ENCODE results near the gene PEBP1. TPM values are rescaled to one million over a fixed set of nuclear protein-coding genes. Genes with fewer than 3 reads are reported as not detected.

Gene PEBP1
- polyA plus RNA-seq, 1 donor from 2014 or later, result 702 TPM

DNA sequence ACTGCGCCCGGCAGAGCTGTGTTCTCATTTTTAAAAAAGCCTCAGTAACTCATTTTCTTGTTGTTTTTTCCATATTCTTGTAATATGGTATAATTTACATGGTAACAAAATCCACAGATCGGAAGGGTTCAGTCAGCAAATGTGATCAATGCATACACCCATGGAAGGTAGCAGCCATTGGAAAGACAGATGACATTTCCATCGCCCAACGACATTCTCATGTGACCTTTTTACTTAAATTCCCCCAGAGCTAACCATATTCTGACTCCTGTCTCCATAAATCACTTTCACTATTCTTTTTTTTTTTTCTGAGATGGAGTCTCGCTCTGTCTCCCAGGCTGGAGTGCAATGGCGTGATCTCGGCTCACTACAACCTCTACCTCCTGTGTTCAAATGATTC lies 4.9 kb downstream of the PEBP1 start:
- H3K9me3 ChIP-seq (ENCODE audit: low read length), result no peaks in the 10 kb centered on the region

DNA sequence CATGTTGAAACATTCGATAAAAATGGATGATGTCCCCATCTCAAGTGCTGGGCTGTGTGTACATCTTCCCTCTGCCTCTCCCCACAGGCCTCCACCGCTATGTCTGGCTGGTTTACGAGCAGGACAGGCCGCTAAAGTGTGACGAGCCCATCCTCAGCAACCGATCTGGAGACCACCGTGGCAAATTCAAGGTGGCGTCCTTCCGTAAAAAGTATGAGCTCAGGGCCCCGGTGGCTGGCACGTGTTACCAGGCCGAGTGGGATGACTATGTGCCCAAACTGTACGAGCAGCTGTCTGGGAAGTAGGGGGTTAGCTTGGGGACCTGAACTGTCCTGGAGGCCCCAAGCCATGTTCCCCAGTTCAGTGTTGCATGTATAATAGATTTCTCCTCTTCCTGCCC lies 8.6 kb downstream of the PEBP1 start:
- Histone ChIP-seq H3K27ac (ENCODE audit: low read length) (no peak overlapping the region), H3K9me2 (ENCODE audit: insufficient read depth, low read length) (no peaks in the 10 kb centered on the region), H3K36me3 (ENCODE audit: insufficient read depth, low read length) (peaks cover 5% of the 10 kb centered on the region), H3K4me2 (ENCODE audit: low read length) (no peak overlapping the region), H3F3A (ENCODE audit: insufficient read depth, low read length, poor library complexity, severe bottlenecking) (no peaks in the 10 kb centered on the region), H3K4me3 (ENCODE audit: low read length) (no peak overlapping the region), H3K27me3 (ENCODE audit: insufficient read depth, low read depth, low read length) (no peaks in the 10 kb centered on the region), H3K79me2 (replicated peaks; ENCODE audit: insufficient read depth, low read length) (no peaks in the 10 kb centered on the region), H2AFZ (ENCODE audit: low read depth, low read length) (no peak overlapping the region), H4K20me1 (ENCODE audit: insufficient read depth) (no peaks in the 10 kb centered on the region), H3K9ac (ENCODE audit: low read length) (no peak overlapping the region), H3K9me3 (ENCODE audit: low read length) (no peaks in the 10 kb centered on the region)
- TF ChIP-seq MXI1 (conservative IDR thresholded peaks at IDR 0.05; ENCODE audit: poor library complexity, severe bottlenecking) (no peak), EP300 (conservative IDR thresholded peaks at IDR 0.05; ENCODE audit: poor library complexity, severe bottlenecking) (no peak), SMC3 (conservative IDR thresholded peaks at IDR 0.05; ENCODE audit: poor library complexity) (no peak), RAD21 (conservative IDR thresholded peaks at IDR 0.05) (no peak), EZH2 (IDR thresholded peaks at IDR 0.05; ENCODE audit: borderline replicate concordance, insufficient read depth, low read length, poor library complexity, severe bottlenecking) (no peak), POLR2AphosphoS5 (IDR thresholded peaks at IDR 0.05) (no peak)
- TF ChIP-seq, protein P1, sequence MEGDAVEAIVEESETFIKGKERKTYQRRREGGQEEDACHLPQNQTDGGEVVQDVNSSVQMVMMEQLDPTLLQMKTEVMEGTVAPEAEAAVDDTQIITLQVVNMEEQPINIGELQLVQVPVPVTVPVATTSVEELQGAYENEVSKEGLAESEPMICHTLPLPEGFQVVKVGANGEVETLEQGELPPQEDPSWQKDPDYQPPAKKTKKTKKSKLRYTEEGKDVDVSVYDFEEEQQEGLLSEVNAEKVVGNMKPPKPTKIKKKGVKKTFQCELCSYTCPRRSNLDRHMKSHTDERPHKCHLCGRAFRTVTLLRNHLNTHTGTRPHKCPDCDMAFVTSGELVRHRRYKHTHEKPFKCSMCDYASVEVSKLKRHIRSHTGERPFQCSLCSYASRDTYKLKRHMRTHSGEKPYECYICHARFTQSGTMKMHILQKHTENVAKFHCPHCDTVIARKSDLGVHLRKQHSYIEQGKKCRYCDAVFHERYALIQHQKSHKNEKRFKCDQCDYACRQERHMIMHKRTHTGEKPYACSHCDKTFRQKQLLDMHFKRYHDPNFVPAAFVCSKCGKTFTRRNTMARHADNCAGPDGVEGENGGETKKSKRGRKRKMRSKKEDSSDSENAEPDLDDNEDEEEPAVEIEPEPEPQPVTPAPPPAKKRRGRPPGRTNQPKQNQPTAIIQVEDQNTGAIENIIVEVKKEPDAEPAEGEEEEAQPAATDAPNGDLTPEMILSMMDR (IDR thresholded peaks at IDR 0.05; ENCODE audit: poor library complexity, severe bottlenecking), result no peak

More for the DNA sequence above, 4.9 kb downstream of the PEBP1 start:
- no peak for TF ChIP-seq MXI1 (conservative IDR thresholded peaks at IDR 0.05; ENCODE audit: poor library complexity, severe bottlenecking)
- no peak for TF ChIP-seq EZH2 (IDR thresholded peaks at IDR 0.05; ENCODE audit: borderline replicate concordance, insufficient read depth, low read length, poor library complexity, severe bottlenecking)
- no peak for TF ChIP-seq RAD21 (conservative IDR thresholded peaks at IDR 0.05)
- no peak for TF ChIP-seq TAF1 (IDR thresholded peaks at IDR 0.05; ENCODE audit: low read depth)
- TF ChIP-seq, protein P1 (IDR thresholded peaks at IDR 0.05; ENCODE audit: poor library complexity, severe bottlenecking), result no peak
- no peak for TF ChIP-seq EP300 (conservative IDR thresholded peaks at IDR 0.05; ENCODE audit: poor library complexity, severe bottlenecking)
- TF ChIP-seq REST (IDR thresholded peaks at IDR 0.05; ENCODE audit: borderline replicate concordance), result no peak
- TF ChIP-seq SMC3 (conservative IDR thresholded peaks at IDR 0.05; ENCODE audit: poor library complexity), result no peak
- no peaks in the 10 kb centered on the region for H4K20me1 ChIP-seq (ENCODE audit: insufficient read depth)
- no peak overlapping the region for H3K4me3 ChIP-seq (ENCODE audit: low read length)
- no peak overlapping the region for H3K9ac ChIP-seq (ENCODE audit: low read length)
- H3K36me3 ChIP-seq (ENCODE audit: insufficient read depth, low read length), result peaks cover 5% of the 10 kb centered on the region
- no peaks in the 10 kb centered on the region for H3K27me3 ChIP-seq (ENCODE audit: insufficient read depth, low read depth, low read length)
- H3K27ac ChIP-seq (ENCODE audit: low read length), result no peak overlapping the region
- peaks cover 12% of the 10 kb centered on the region for H3K79me2 ChIP-seq (replicated peaks; ENCODE audit: insufficient read depth, low read length)
- H3F3A ChIP-seq (ENCODE audit: insufficient read depth, low read length, poor library complexity, severe bottlenecking), result no peaks in the 10 kb centered on the region
- no peak overlapping the region for H3K4me2 ChIP-seq (ENCODE audit: low read length)
- H3K9me2 ChIP-seq (ENCODE audit: insufficient read depth, low read length), result no peaks in the 10 kb centered on the region
- no peak overlapping the region for H2AFZ ChIP-seq (ENCODE audit: low read depth, low read length)
